B cell (primary cell): ENCODE measurements around the gene LRRN2. TPM values are rescaled to one million over a fixed set of nuclear protein-coding genes. Genes with fewer than 3 reads are reported as not detected.

Source experiments
- ATAC-seq: fragments of 200-7000 bp; cut with Tn5 transposase; one replicate; pipeline ENCODE4 v1.10.0; 2021; ENCODE audit warnings: low read depth, mild to moderate bottlenecking, moderate number of reproducible peaks, moderate library complexity
- CTCF ChIA-PET: fragments of 350-600 bp; sonication (Branson Sonifier 250); formaldehyde crosslinking; loops from one replicate; lab custom pipeline; 2021; ENCODE audit warnings: antibody characterized with exemption, inconsistent platforms; lab: Charles Lee
- POLR2A ChIA-PET: fragments of 350-600 bp; sonication (Branson Sonifier 250); formaldehyde crosslinking; loops from one replicate; lab custom pipeline; 2021; ENCODE audit warnings: antibody characterized with exemption; lab: Charles Lee
- DNase-seq: peaks from one replicate; pipeline ENCODE4 v3.0.0; 2013
- H2AFZ ChIP-seq: 2 replicates; pipeline ENCODE4 v1.6.1; 2012; ENCODE audit warnings: mild to moderate bottlenecking, low read depth, low read length; ENCODE audit not compliant: insufficient read depth, poor library complexity, severe bottlenecking
- H3K27ac ChIP-seq, 2 donors: 1 replicate in 1 of 2; 2 replicates in 1 of 2; pipeline ENCODE4 v1.5.1; 2012 to 2013; ENCODE audit warnings: low read length in 2 of 2, mild to moderate bottlenecking in 2 of 2, moderate library complexity in 1 of 2
- H3K27me3 ChIP-seq, 4 experiments: fragments of 200-600 bp in 1 of 4; sonication (generic) in 1 of 4; replicated peaks in 1 of 4; 1 replicate in 2 of 4; 2 replicates in 2 of 4; pipeline versions ENCODE4 v1.6.1 to v1.7.0; 2013 to 2016; ENCODE audit warnings: low read length in 3 of 4, mild to moderate bottlenecking in 2 of 4, mixed read lengths in 1 of 4, moderate library complexity in 1 of 4; ENCODE audit not compliant: insufficient read depth in 4 of 4, control insufficient read depth in 3 of 4; ENCODE audit errors: control extremely low read depth in 1 of 4
- H3K36me3 ChIP-seq, 2 experiments: replicated peaks in 1 of 2; 1 replicate in 1 of 2; 2 replicates in 1 of 2; pipeline versions ENCODE4 v1.6.1 to v1.7.1; 2013; ENCODE audit warnings: low read length in 1 of 2; ENCODE audit not compliant: insufficient read depth in 2 of 2, control insufficient read depth in 1 of 2; ENCODE audit errors: control extremely low read depth in 1 of 2, extremely low read depth in 1 of 2
- H3K4me1 ChIP-seq, 2 donors: fragments of 200-600 bp in 1 of 2; sonication (generic) in 1 of 2; 1 replicate in 1 of 2; 2 replicates in 1 of 2; pipeline versions ENCODE4 v1.5.1 to v1.6.1; 2013 to 2017; ENCODE audit warnings: low read length in 2 of 2; ENCODE audit not compliant: control insufficient read depth in 2 of 2, insufficient read depth in 2 of 2
- H3K4me2 ChIP-seq: replicated peaks from 2 replicates; pipeline ENCODE3; 2012; ENCODE audit warnings: mild to moderate bottlenecking, low read depth, low read length; ENCODE audit not compliant: poor library complexity, severe bottlenecking
- H3K4me3 ChIP-seq, 5 experiments: fragments of 200-600 bp in 1 of 5; sonication (generic) in 1 of 5; 1 replicate in 3 of 5; 2 replicates in 2 of 5; pipeline versions ENCODE4 v1.5.1 to v1.7.0; 2011 to 2016; ENCODE audit warnings: low read length in 4 of 5, mild to moderate bottlenecking in 4 of 5, low read depth in 2 of 5, control low read depth in 1 of 5, moderate library complexity in 1 of 5; ENCODE audit not compliant: insufficient read depth in 1 of 5; ENCODE audit errors: control extremely low read depth in 1 of 5, extremely low read depth in 1 of 5
- H3K79me2 ChIP-seq: fragments of 200-600 bp; sonication (generic); one replicate; pipeline ENCODE4 v1.6.0; 2016; ENCODE audit warnings: low read length; ENCODE audit not compliant: control insufficient read depth, insufficient read depth
- H3K9ac ChIP-seq: fragments of 200-600 bp; sonication (generic); 2 replicates; pipeline ENCODE4 v1.6.1; 2017; ENCODE audit warnings: mild to moderate bottlenecking, low read length, moderate library complexity
- H3K9me3 ChIP-seq, 3 donors: one replicate each; pipeline versions ENCODE4 v1.6.1 to v1.7.1; 2013; ENCODE audit warnings: low read length in 2 of 3; ENCODE audit not compliant: control insufficient read depth in 2 of 3, insufficient read depth in 1 of 3; ENCODE audit errors: control extremely low read depth in 1 of 3
- H4K20me1 ChIP-seq: 2 replicates; pipeline ENCODE4 v1.6.0; 2012; ENCODE audit warnings: mild to moderate bottlenecking, low read length; ENCODE audit not compliant: insufficient read depth, control insufficient read depth, poor library complexity, severe bottlenecking
- H3K27ac Mint-ChIP-seq: one replicate; pipeline ENCODE4 v1.8.0; 2021; ENCODE audit warnings: mixed read lengths
- H3K27me3 Mint-ChIP-seq: one replicate; pipeline ENCODE4 v1.8.0; 2021; ENCODE audit warnings: mixed read lengths
- H3K4me1 Mint-ChIP-seq: one replicate; pipeline ENCODE4 v1.8.0; 2021; ENCODE audit warnings: mixed read lengths
- H3K4me3 Mint-ChIP-seq: one replicate; pipeline ENCODE4 v1.8.0; 2021; ENCODE audit warnings: mixed read lengths
- H3K9me3 Mint-ChIP-seq: one replicate; pipeline ENCODE4 v1.8.0; 2022; ENCODE audit warnings: mixed read lengths; ENCODE audit not compliant: insufficient read depth
- CTCF ChIP-seq: fragments of 200-600 bp; IDR thresholded peaks from one replicate; pipeline ENCODE4 v1.8.0; 2022; ENCODE audit warnings: antibody characterized with exemption, mild to moderate bottlenecking
- EZH2 ChIP-seq: IDR thresholded peaks from 2 replicates; pipeline ENCODE4 v1.6.1; 2012; ENCODE audit warnings: borderline replicate concordance, low read depth, mild to moderate bottlenecking, moderate library complexity, low read length; ENCODE audit not compliant: insufficient read depth, poor library complexity, severe bottlenecking
- WGBS: methylation state at CpG from one replicate; pipeline ENCODE4 v1.1.5; 2013; ENCODE audit warnings: missing lambda C conversion rate; ENCODE audit not compliant: insufficient coverage; 5-methylcytosine and 5-hydroxymethylcytosine counted together
- intact Hi-C: fragments of 100-400 bp; cut with micrococcal nuclease; formaldehyde crosslinking; loops from one replicate; pipeline ENCODE4 v1.10.0; 2022
- polyA plus RNA-seq: library from polyadenylated mRNA; depleted of rRNA; stranded (reverse); fragments of >200 nt; gene quantifications from 2 replicates; pipeline ENCODE4 v1.2.3, GENCODE V29; 2012
- total RNA-seq, 2 donors: library from RNA; stranded (reverse); fragments of 120-200 nt in 1 of 2; gene quantifications; 1 replicate in 1 of 2; 2 replicates in 1 of 2; pipeline versions ENCODE4 v1.2.3 to v1.2.4, GENCODE V29; 2013 to 2022

LRRN2 gene
- total and polyA plus RNA-seq, 2 donors (not counting 1 experiment from before 2014, with no cell fraction given) = not detected

GRCh38 chr1:204587621-204588020 is 97.9 kb downstream of the LRRN2 start:
- intact Hi-C loops = no loop called here
- peaks cover 0 to 15% of the 10 kb centered on the region in 2 experiments for H3K36me3 ChIP-seq
- ChIA-PET CTCF (interaction anchor here (0.7 to 1.7 kb wide), 3 partner anchors 9 to 22 kb away, joined by 3 to 5 read pairs (median 4); no protein-coding TSS in a partner anchor), POLR2A (no interaction called here)
- Mint-ChIP-seq H3K27me3 (no peaks in the 10 kb centered on the region), H3K9me3 (no peaks in the 10 kb centered on the region), H3K4me1 (peaks cover 32% of the 10 kb centered on the region), H3K27ac (no peak overlapping the region), H3K4me3 (no peak overlapping the region)
- H3K4me2 ChIP-seq = no peak overlapping the region
- WGBS = 98% methylated on average over 4 of the region's 6 CpGs
- ATAC-seq (no peak), DNase-seq (no peak)
- H3K27ac ChIP-seq = no peak overlapping the region
- H3K9ac ChIP-seq = no peak overlapping the region
- H3K27me3 ChIP-seq = no peaks in the 10 kb centered on the region
- TF ChIP-seq EZH2 (no peak), CTCF (no peak)
- H4K20me1 ChIP-seq = no peaks in the 10 kb centered on the region
- H3K79me2 ChIP-seq = peaks cover 15% of the 10 kb centered on the region
- no peak overlapping the region for H2AFZ ChIP-seq
- no peak overlapping the region for H3K4me3 ChIP-seq
- H3K4me1 ChIP-seq = peaks cover 4 to 34% of the 10 kb centered on the region in 2 donors
- H3K9me3 ChIP-seq = no peaks in the 10 kb centered on the region

GRCh38 chr1:204584699-204585372 is 100.7 kb downstream of the LRRN2 start:
- Histone ChIP-seq H2AFZ (peak overlapping the region; percentile 6), H3K79me2 (peaks cover 25% of the 10 kb centered on the region), H3K36me3 (peaks cover 0 to 15% of the 10 kb centered on the region in 2 experiments), H3K4me2 (peak overlapping the region; percentile 47), H3K9ac (no peak overlapping the region), H3K4me1 (peaks cover 26 to 49% of the 10 kb centered on the region in 2 donors), H3K4me3 (no peak overlapping the region), H3K27ac (no peak overlapping the region), H3K27me3 (no peaks in the 10 kb centered on the region), H4K20me1 (no peaks in the 10 kb centered on the region), H3K9me3 (no peaks in the 10 kb centered on the region)
- 74% methylated on average over 8 of the region's 11 CpGs for WGBS
- no peaks in the 10 kb centered on the region for H3K9me3 Mint-ChIP-seq
- H3K27ac Mint-ChIP-seq = peak overlapping the region; percentile 90
- CTCF ChIA-PET = interaction anchor here (1.1 kb wide), 1 partner anchor 19 kb away, joined by 4 read pairs; no protein-coding TSS in a partner anchor
- H3K27me3 Mint-ChIP-seq = no peaks in the 10 kb centered on the region
- POLR2A ChIA-PET = no interaction called here
- peaks cover 52% of the 10 kb centered on the region for H3K4me1 Mint-ChIP-seq
- DNase-seq (peak; percentile 49), ATAC-seq (peak; percentile 86)
- intact Hi-C loops = no loop called here
- H3K4me3 Mint-ChIP-seq = peak overlapping the region; percentile 52
- TF ChIP-seq EZH2 (no peak), CTCF (no peak)
